HG03108 (cell line): ENCODE data around the gene IGSF21.

ENCODE experiments used
- ATAC-seq: cut with Tn5 transposase; IDR thresholded peaks from one replicate; pipeline ENCODE4 v1.9.1; 2021; ENCODE audit warnings: moderate library complexity; ENCODE audit not compliant: unreplicated experiment

Gene IGSF21

DNA sequence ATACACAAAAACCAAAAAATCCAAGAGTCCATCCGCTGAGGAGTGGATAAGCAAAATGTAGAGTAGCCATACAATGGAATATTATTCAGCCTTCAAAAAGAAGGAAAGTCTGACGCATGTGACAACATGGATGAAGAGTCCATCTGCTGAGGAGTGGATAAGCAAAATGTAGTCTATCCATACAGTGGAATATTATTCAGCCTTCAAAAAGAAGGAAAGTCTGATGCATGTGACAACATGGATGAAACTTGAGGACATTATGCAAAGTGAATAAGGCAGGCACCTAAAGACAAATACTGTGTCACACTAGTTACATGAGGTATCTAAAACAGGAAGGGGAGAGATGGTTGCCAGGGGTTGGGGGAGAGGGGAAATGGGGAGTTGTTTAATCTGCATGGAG, 14.0 kb upstream of the IGSF21 start:
- ATAC-seq: no peak

DNA sequence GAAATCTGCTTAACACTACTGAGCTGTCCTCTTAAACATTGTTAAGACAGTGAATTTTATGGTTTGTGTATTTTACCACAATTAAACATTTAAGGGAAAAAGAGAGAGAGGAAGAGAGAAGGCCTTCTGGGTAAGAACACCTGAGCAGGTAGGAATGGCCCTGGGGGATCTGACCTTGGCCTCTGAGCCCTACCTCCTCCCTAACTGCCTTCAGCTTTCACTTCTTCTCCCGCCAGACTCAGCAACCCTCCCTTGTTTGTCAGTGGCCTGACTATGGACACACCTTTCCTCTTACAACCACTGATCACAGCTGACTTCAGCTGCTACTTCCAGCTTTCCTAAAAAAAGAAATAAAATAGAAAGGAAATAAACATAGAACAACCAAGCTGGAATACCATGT, 13.5 kb upstream of the IGSF21 start:
- no peak for ATAC-seq

DNA sequence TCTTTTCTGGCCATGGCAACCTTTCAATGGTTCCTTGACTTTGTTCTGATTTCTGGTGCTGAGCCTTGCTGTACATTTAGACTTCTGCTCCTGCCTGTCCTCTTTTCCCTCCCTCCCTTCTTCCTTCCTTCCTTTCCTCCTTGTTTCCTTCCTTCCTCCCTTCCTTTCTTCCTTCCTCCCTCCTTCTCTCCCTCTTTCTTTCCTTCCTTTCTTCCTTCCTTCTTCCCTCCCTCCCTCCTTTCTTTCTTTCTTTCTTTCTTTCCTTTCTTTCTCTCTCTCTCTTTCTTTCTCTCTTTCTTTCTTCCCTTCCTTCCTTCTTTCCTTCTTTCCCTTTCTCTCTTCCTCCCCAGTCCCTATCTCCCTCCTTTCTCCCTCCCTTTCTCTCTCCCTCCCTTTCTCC, 10.4 kb upstream of the IGSF21 start:
- ATAC-seq: no peak

DNA sequence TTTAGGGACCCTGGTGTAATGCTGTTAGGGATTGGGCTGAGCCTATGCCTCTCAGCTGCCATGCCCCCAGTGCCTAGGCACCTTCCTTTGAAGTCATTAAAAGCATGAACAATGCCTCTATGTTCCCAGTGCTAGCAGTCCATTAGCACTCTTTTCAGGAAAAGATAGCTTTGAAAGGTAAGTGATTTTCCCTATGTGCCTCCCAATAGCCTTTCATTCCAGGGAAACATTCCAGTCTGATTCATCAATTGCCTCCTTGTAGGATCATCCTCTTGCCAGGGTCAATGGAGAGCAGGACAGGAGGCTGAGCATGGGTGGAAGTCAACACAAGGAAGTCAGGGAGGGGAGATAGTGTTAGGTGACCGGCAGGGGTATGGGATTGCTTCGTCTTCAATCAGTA, 8.6 kb upstream of the IGSF21 start:
- ATAC-seq: no peak

DNA sequence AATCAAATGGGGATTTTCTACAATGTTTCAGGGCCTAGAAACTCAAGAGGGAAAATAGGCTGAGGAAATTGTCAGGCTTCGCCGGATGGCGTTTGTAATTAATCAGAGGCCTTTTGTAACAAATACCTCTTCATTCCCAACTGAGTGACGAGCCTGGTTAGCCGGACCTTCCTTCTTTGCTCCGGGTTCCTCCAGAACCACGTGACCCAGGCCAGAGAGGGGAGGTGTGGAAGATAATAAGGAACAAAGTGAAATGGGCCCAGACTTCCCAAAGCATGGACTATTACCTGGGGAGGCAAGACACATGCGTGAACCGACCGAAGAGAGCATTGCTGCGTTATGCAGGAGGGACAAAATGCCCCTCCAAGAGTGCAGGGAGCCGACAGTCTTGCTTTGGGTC, 7.5 kb upstream of the IGSF21 start:
- ATAC-seq: no peak

DNA sequence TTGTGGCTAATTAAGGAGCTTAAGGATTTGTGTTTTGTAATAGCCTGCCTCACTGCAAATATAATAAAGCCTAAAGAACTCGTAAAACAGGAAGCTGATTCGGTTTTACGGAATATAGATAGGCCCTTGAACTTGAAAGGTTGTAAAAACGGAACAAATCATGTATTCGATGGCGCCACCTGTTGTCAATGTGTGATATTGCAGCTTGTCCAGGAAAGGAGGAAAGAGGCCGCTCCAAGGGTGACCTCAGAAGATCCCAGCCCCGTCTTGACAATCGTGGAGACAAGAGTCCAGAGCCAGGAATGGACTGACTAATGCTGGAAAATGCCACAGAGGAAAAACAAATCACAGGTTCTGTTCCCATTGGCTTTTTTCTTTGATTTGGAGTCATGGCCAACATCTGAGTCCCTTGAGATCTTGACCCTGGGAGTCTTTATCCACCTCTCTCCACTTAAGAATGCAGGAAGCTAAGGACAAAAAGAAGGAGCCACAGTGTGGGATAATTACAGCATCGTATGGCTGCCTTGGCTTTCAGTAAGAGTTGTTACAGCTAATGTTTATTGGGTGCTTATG, 7.0 kb upstream of the IGSF21 start:
- ATAC-seq: no peak

DNA sequence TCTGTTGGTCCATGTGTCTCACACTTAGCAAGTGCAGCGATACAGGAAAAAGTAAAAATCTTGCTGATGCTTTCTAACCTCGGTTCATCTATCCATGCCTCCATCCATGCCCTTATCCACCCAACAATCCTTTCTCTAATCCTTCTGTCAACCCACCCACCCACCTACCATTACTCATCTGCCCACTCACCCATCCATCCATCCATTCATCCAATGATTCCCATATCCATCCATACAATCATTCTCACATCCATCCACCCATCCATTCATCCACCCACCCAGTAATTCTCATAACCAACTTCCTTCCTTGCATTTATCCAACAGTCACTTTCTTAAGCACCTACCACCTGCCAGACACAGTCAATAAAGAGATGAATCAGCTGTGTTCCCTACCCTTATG, 6.1 kb upstream of the IGSF21 start:
- no peak for ATAC-seq

DNA sequence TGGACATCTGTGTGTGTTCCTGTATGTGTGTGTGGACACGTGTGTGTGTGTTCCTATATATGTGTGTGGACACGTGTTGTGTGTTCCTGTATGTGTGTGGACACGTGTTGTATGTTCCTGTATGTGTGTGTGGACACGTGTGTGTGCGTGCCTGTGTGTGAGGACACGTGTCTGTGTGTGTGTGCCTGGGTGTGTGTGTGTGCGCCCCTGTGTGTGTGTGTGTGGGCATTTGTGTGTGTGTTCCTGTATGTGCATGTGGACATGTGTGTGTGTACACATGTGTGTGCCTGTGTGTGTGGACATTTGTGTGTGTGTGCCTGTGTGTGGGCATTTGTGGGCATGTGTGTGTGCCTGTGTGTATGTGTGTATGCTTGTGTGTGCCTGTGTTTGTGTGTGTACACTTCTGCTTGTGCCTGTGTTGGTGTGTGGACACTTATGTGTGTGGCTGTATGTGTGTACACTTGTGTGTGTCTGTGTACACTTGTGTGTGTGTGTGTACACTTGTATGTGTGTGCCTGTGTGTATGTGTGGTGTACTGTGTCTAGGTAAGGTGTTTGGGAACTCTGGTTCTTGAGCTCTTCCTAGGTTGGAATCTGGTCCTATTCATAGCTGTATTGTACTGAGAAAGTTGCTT, 3.7 kb upstream of the IGSF21 start:
- ATAC-seq: no peak

DNA sequence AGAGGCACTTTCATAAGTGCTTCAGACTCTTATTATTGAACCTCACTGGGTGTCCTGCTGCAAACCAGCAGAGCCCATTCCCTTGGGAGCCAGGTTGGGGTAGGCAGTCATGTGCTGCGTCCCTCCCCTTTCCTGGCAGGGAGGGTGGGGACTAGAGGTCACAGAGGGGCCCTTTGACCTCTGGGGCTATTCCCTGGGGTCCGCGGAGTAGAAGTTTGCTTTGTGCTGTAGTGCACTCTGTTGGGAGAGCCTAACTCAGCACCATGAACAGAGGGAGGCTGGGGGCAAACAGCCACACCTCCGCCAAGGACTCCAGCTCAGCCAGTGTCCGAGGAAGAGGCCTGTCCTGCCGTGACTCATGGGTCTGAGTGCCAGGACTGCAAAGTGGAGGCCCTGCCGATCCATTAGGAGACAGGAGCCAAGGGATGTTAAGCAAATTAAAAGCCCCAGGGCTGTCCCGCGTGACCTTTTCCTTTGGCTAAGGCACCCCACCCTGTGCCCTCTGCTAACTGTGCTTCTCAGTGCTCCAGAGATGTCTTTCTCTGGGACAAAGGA, 3.0 kb upstream of the IGSF21 start:
- ATAC-seq: no peak

DNA sequence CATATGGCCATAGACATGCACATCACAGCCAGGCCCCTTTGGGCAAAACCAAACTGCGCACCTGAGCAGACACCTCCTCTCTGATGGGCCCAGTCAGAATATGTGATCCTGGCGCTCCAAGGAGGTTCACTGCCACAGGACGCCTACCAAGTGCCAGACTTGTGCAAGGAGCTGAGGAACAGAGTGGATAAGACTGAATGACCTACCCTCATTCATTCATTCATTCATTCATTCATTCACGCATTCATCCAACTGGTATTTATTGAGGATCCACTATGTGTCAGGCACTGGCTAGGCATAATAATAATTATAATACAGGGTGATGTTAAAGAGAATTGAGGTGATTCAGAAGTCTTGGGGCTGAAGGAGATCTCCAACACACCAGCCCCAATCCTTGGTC, 2.4 kb upstream of the IGSF21 start:
- ATAC-seq: no peak

DNA sequence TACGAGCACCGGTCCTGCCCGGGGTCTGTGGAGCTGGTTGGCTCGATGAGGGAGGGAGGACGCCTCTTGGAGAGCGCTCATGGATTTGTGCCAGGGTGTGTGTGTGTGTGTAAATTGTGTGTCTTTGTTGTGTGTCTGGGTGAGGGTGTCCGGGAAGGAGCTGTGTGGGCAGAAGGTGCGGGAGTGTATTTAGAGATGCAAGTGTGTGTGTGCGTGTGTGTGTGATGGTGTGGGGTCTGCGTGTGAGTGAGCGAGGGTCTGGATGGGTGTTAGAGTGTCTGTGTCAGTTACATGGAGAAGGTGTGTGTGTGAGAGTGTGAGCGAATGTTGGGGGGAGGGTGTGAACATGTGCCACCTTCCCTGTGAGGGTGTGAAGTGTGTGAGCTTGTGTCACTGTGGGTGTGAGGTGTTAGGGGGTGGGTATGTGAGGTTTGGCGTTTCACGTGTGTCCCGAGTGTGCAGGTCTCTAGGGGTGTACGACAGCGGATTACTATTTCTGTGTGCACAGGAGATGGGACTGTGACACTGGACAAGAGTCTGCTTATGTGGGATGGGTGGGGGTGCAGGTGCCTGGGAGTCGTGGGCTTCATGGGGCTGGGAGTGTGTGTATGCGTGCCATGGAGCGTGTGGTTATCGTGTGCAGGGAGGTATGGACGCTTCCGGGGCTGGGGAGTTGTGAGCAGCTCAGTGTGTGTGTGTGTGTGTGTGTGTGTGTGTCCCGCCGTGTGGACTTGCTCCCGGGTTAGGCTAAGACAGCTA, 880 bp downstream of the IGSF21 start:
- no peak for ATAC-seq

DNA sequence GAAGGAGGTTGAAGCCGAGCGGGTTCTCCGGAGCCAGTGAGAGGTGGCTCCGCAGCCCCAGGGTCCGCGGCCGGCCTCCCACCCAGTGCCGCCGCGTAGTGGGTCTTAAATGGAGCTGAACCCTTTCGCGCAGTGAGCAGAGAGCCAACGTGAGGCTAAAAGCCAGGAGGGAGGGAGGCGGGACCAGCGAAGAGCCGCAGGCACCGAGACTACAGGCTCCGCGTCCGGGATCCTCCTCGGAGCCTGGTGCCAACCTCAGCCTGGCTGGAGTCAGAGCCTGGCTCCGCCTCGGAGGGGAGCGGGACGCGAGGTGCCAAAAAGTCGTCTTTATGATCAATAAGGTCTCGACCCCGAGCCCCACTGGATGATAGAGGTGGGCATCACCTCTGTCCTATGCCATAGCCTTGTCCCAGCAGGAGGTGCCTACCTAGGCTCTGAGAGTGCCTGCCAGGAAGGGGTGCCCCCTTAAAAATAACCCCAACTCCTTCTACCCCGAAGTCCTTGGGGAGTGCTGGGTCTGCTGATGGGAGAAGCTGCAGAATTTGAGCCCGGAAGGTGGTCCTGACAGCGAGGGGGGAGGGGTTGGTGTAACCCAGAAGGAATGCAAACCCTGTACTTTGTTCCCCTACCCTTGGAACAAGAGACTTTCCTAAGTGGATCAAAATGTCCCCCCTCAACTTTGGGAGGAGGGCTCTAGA, 1.6 kb downstream of the IGSF21 start:
- ATAC-seq: no peak

DNA sequence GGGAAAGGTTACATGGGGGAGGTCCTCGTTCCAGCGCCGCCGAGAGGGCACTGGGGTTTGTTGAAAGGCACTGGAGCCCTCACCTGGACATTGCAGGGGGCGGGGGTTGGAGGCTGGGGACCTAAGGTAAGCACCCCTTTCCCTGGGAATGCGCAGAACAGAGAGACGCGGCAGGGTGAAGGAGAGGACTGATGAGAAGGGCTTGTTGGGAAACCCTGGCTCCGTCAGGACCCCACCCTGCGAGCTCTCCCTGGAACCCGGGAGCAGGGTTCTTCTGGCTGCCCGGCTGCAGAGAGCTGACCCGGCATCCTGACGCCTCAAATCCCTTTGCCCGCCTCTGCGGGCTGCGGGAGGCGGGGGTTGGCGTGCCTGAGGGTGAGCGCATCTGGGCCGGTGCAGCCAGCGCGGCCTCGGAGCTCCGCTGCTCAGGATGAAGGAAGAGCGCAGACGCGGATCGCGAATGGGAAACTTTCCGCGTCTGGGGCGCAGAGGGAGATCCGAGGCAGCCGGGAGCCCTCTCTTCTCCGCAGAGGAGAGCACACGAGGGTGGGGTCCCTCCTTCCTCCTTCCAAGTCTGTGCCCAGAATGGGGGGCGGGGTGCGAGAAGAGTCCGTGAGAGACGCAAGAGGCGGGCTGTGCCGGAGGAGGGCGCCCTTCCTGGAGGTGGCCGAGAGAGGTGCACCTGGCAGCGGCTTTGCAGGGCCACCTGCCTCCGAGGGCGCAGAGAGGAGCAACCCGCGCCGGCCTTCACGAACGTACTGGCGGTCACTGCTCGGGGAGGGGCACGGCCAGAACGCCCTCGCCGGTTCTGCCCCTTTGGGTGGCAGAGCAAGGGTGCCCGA, 2.4 kb downstream of the IGSF21 start:
- no peak for ATAC-seq

DNA sequence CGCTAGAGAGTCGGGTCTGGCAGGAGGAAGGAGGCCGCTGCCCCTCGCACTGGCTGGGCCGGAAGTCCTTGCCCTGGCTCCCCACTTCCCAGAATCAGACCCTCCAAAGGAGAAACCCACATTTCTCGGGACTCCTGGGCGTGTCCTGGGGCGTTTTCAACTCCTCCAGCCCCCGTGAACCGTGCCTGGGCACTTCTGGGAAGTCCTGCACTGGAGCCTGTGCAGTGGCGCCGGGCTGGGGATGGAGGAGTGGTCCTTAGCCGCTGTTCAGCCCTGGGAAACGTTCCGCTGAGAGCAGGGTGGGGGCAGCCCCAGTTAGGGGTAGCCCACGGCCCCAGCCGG, 3.0 kb downstream of the IGSF21 start:
- no peak for ATAC-seq

DNA sequence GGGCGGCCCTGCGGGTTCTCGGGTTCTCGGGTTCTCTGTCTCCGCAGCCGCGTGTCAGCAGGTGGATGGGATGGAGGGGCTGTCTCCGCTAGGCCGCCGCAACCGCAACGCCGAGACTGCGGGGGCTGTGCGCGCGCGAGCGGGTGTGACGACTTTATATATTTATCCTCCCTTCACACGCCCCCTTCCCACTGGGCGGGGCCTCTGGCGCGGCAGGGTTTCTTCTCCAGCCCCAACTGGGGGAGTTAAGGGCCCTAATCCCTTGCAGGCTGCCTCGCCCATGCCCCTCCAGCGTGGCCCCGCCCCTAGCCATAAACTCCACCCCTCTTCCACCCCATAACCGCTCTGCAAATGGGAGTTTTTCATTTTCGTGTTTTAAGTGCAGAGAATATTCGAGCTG, 3.4 kb downstream of the IGSF21 start:
- ATAC-seq: no peak

DNA sequence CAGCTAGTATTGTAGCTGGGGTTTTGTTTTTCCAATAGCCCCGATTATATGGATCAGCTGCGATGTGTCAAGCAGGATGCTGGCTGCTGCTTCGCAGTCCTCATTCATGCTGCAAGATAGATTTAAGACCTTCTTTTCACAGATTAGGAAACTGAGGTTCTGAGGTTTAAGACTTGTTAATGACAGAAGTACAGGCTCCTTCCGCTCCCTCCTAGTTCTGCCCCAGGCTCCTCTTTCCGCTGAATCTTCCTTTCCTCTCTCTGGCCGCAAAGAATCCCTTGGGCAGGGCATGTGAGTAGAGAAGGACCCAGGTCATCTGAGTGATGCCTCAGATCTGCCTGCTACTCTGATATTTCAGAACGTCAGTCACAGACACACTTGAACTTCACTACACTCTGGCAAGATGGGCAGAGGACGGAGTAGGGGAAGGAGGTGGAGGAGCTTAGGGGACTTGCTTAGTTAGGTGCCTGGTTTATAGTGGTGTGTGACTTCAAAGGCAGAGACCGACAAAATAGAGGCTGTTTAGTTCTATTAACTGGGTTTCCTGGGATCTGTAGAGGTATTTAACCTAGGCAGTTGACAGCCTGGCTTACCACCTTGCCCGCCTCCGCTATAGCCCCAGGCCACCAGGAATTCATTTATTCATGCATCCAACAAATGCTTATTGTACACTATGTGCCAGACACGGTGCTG, 4.2 kb downstream of the IGSF21 start:
- ATAC-seq: no peak

DNA sequence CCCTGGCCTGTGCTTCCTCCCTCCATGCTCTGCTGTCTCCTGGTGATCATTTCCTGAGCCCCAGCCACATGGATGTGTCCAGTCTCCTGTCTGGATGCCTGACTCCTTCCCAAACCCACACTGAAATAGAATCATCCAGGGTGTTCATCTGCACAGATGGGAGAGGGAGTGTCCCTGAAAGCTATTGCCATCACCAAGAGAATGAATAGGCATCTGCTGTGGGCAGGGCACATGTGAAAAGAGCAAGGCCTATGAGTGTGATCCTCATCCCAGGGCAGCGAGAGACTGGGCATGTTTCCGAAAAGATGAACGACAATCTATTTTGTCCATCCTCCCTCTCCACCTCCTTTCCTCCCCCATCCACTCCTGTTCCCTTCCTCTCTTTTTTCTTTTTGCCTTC, 5.0 kb downstream of the IGSF21 start:
- ATAC-seq: no peak

DNA sequence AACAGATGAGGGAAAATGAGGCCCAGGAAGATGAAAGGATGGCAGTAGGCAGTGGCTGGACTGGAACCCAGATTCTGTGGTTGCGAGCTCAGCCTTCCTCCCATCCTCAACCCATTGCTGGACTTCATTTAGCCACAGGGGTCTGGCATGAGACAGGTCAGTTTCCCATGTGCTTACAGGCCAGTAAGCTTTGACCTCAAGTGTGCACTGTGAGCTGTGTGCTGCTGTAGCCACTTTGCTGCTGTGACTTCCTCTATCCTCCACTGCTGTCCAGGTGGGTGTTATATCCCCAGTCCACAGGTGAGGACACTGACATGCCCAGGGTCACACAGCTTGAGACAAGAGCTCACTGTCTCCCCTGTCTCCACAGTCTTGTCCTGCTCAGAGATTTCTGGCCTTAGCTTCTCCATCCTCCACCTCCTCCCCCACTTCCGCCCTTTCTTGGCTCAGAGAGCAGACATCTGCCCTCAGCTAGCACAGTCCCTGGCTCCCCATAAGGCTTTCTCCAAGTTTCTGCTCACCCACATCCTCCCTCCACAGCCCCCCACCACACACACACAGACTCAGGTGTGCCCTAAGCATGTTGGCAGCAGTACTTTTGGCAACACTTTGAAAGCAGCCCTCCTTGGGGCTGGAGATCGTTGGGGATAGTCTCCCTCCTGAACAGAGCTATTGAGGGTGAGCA, 7.3 kb downstream of the IGSF21 start:
- no peak for ATAC-seq

DNA sequence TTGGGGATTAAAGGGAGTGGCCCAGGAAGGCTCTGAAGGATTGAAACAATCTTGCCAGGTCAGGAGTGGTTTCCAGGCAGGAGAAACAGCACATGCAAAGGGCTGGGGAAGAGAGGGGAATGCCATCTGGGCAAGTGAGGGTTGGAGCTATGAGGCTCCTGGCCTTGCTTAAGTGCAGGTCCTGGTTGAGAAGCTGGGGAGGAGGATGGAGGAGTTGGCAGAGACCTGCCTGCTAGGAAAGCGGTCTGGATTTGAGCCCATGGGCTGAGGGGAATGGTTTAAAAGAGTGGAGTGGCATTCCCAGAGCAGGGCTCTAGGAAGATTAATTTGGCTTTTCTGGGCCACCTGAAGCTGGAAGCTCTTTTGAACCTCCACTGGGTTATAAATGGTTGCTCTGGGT, 9.2 kb downstream of the IGSF21 start:
- no peak for ATAC-seq

DNA sequence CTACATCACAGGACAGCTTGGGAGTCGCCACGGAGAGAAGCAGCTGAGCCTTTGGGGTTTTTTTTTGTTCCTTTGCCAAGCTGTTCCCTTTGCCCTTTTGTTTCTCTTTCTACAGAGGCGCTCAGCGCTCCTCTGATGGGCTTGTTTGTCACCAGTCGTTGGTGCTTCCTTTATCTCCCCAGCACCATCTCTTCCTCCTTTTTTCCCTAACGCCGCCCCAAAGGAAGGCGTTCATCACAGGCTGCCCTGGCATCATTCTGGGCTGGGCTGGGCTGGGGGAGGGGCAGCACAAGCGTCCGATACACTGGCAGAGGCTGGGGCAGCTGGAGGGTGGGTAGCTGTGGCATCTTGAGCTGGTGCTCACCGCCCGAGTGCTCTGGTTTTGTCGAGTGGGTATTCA, 10.5 kb downstream of the IGSF21 start:
- ATAC-seq: no peak
